ENCODE measurements around the gene IHH. TPM values are rescaled to one million over a fixed set of nuclear protein-coding genes. Genes with fewer than 3 reads are reported as not detected.

IHH gene
- total and polyA plus RNA-seq, 2 of the 8 experiments (the other 6 are each of a cell fraction or from before 2014, with no cell fraction given): 0.03 TPM; not detected in 1

GRCh38 chr2:219021591-219021990 lies 39.1 kb downstream of the IHH start (continued):
- TF ChIP-seq CHD7 (IDR thresholded peaks at IDR 0.05; ENCODE audit: insufficient replicate concordance, low read length) (no peak), RFX5 (IDR thresholded peaks at IDR 0.05; ENCODE audit: borderline replicate concordance, low read depth, low read length) (no peak), BACH1 (IDR thresholded peaks at IDR 0.05; ENCODE audit: low read length) (no peak), JUND (IDR thresholded peaks at IDR 0.05; ENCODE audit: low read length) (no peak), TBP (IDR thresholded peaks at IDR 0.05; ENCODE audit: low read depth, low read length) (no peak), BCL11A (IDR thresholded peaks at IDR 0.05; ENCODE audit: low read depth in 2 of 2, low read length in 2 of 2) (no peak), RAD21 (IDR thresholded peaks at IDR 0.05 in 1 of 2, conservative IDR thresholded peaks at IDR 0.05 in 1 of 2; ENCODE audit: low read depth in 2 of 2, low read length in 2 of 2) (no peak), POLR2A (IDR thresholded peaks at IDR 0.05; ENCODE audit: control extremely low read depth in 1 of 2, low read depth in 2 of 2, low read length in 2 of 2) (no peak), SIRT6 (IDR thresholded peaks at IDR 0.05; ENCODE audit: low read length) (no peak), SP4 (IDR thresholded peaks at IDR 0.05; ENCODE audit: low read length) (no peak)

Data from H1 (cell line).